ENCODE data around the gene GPS2.

Gene GPS2

GRCh38 chr17:7347630-7348477 is 32.7 kb upstream of the GPS2 start:
- POLR2A ChIA-PET = interaction anchor here (0.6 to 4.4 kb wide), 4 partner anchors 18 to 140 kb away, joined by 3 to 25 read pairs (median 4); partner anchors contain the start of genes NEURL4, TMEM256 and ZBTB4
- no peak overlapping the region for H3K27ac ChIP-seq (ENCODE audit: extremely low read depth, low read depth, low read length)
- no peaks in the 10 kb centered on the region for H3K36me3 ChIP-seq (ENCODE audit: control insufficient read depth in 2 of 2, insufficient read depth in 1 of 2, low read length in 2 of 2)
- CTCF ChIA-PET = interaction anchor here (0.6 to 3.5 kb wide), 11 partner anchors 19 to 646 kb away, joined by 3 to 29 read pairs (median 4); partner anchors contain the start of gene NEURL4
- TF ChIP-seq ZNF335 (tag by site-specific recombination; conservative IDR thresholded peaks at IDR 0.05) (no peak), GLIS1 (tag by site-specific recombination; IDR thresholded peaks at IDR 0.05) (peak; percentile 79), ZFP37 (tag by site-specific recombination; IDR thresholded peaks at IDR 0.05) (no peak), KLF7 (tag by site-specific recombination; IDR thresholded peaks at IDR 0.05; ENCODE audit: borderline replicate concordance) (no peak), ZNF510 (tag by site-specific recombination; IDR thresholded peaks at IDR 0.05; ENCODE audit: insufficient replicate concordance) (no peak), ZSCAN18 (tag by site-specific recombination; IDR thresholded peaks at IDR 0.05) (no peak), ZNF221 (tag by site-specific recombination; IDR thresholded peaks at IDR 0.05; ENCODE audit: borderline replicate concordance) (no peak), ZFP3 (tag by site-specific recombination; IDR thresholded peaks at IDR 0.05; ENCODE audit: low read depth) (no peak), ZNF660 (tag by site-specific recombination; IDR thresholded peaks at IDR 0.05) (no peak), ZBTB17 (tag by site-specific recombination; IDR thresholded peaks at IDR 0.05) (no peak), GLIS2 (tag by site-specific recombination; IDR thresholded peaks at IDR 0.05) (peak; percentile 47; the same call in 1 of the 2 replicates), ZNF747 (tag by site-specific recombination; IDR thresholded peaks at IDR 0.05) (no peak), ZNF19 (tag by site-specific recombination; IDR thresholded peaks at IDR 0.05; ENCODE audit: low read depth) (no peak), ZNF701 (tag by site-specific recombination; IDR thresholded peaks at IDR 0.05) (no peak), ZNF654 (tag by site-specific recombination; IDR thresholded peaks at IDR 0.05; ENCODE audit: low read depth) (no peak), GFI1B (tag by site-specific recombination; IDR thresholded peaks at IDR 0.05) (no peak), ZNF600 (tag by site-specific recombination; IDR thresholded peaks at IDR 0.05) (no peak)
- no peak overlapping the region for H3K4me3 ChIP-seq (ENCODE audit: low read depth, low read length)
- H3K9me3 ChIP-seq (ENCODE audit: control insufficient read depth, insufficient read depth, low read depth, low read length) = no peaks in the 10 kb centered on the region
- peaks cover 14% of the 10 kb centered on the region for H3K4me1 ChIP-seq (ENCODE audit: control insufficient read depth, insufficient read depth, low read length)

DNA sequence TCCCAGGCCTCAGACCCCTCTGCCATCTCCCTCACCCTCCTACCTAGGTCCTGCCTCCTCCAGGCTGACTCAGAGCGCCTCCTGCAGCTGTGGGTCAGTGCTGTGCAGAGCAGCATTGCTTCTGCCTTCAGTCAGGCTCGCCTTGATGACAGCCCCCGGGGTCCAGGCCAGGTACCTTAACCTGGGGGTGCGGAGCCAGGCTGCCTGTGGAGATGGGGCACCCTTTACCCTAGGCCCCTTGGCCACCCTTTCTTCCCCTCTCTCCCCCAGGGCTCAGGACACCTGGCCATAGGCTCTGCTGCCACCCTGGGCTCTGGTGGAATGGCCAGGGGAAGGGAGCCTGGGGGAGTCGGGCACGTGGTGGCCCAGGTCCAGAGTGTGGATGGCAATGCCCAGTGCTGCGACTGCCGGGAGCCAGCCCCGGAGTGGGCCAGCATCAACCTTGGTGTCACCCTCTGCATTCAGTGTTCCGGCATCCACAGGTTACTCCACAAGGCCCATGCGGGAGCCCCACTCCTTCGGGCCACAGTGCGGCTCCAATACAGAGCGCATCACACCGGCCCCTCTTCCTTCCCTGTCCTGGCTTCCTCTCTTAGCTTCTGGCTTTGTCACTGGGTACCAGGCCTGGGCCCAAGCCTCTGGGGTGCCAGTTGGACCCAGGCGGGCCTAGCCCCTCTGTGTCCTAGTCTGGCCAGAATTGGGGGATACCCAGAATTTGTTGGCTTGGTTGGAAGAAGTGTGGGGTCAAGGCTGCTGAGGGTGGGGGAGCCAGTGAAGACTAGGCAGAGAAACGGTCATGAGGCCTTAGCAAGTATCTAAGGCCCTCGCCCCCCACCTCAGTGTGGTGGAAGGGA is 31.8 kb upstream of the GPS2 start:
- Histone ChIP-seq H3K9me3 (ENCODE audit: control insufficient read depth, insufficient read depth, low read depth, low read length) (no peaks in the 10 kb centered on the region), H3K36me3 (ENCODE audit: control insufficient read depth in 2 of 2, insufficient read depth in 1 of 2, low read length in 2 of 2) (no peaks in the 10 kb centered on the region), H3K4me1 (ENCODE audit: control insufficient read depth, insufficient read depth, low read length) (peaks cover 11% of the 10 kb centered on the region), H3K27ac (ENCODE audit: extremely low read depth, low read depth, low read length) (no peak overlapping the region), H3K4me3 (ENCODE audit: low read depth, low read length) (no peak overlapping the region)
- CTCF ChIA-PET = interaction anchor here (0.6 to 5.8 kb wide), 14 partner anchors 9 to 645 kb away, joined by 3 to 50 read pairs (median 5); partner anchors contain the start of genes ACADVL, ACAP1, DLG4 and NEURL4
- POLR2A ChIA-PET = interaction anchor here (4.4 kb wide), 1 partner anchor 17 kb away, joined by 25 read pairs; the partner anchor contains the start of gene NEURL4
- TF ChIP-seq ZBTB8A (tag by site-specific recombination; IDR thresholded peaks at IDR 0.05) (no peak), ZBTB49 (tag by site-specific recombination; IDR thresholded peaks at IDR 0.05; ENCODE audit: low read depth) (no peak), KLF8 (tag by site-specific recombination; IDR thresholded peaks at IDR 0.05) (no peak), ZNF335 (tag by site-specific recombination; conservative IDR thresholded peaks at IDR 0.05) (no peak), GLI2 (tag by site-specific recombination; IDR thresholded peaks at IDR 0.05; ENCODE audit: borderline replicate concordance, low read depth) (no peak)
- TF ChIP-seq, protein P1, sequence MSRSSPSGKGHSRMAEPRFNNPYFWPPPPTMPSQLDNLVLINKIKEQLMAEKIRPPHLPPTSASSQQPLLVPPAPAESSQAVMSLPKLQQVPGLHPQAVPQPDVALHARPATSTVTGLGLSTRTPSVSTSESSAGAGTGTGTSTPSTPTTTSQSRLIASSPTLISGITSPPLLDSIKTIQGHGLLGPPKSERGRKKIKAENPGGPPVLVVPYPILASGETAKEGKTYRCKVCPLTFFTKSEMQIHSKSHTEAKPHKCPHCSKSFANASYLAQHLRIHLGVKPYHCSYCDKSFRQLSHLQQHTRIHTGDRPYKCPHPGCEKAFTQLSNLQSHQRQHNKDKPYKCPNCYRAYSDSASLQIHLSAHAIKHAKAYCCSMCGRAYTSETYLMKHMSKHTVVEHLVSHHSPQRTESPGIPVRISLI (tag by site-specific recombination; IDR thresholded peaks at IDR 0.05) = no peak
- TF ChIP-seq, protein P2, sequence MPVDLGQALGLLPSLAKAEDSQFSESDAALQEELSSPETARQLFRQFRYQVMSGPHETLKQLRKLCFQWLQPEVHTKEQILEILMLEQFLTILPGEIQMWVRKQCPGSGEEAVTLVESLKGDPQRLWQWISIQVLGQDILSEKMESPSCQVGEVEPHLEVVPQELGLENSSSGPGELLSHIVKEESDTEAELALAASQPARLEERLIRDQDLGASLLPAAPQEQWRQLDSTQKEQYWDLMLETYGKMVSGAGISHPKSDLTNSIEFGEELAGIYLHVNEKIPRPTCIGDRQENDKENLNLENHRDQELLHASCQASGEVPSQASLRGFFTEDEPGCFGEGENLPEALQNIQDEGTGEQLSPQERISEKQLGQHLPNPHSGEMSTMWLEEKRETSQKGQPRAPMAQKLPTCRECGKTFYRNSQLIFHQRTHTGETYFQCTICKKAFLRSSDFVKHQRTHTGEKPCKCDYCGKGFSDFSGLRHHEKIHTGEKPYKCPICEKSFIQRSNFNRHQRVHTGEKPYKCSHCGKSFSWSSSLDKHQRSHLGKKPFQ (tag by site-specific recombination; IDR thresholded peaks at IDR 0.05) = no peak
- TF ChIP-seq, protein P3, sequence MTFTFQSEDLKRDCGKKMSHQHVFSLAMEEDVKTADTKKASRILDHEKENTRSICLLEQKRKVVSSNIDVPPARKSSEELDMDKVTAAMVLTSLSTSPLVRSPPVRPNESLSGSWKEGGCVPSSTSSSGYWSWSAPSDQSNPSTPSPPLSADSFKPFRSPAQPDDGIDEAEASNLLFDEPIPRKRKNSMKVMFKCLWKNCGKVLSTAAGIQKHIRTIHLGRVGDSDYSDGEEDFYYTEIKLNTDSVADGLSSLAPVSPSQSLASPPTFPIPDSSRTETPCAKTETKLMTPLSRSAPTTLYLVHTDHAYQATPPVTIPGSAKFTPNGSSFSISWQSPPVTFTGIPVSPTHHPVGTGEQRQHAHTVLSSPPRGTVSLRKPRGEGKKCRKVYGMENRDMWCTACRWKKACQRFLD (tag by site-specific recombination; IDR thresholded peaks at IDR 0.05) = no peak

Data from HEK293 (cell line).